Small intestine (tissue), 7 donors: ENCODE measurements around the gene GNAZ. TPM values are rescaled to one million over a fixed set of nuclear protein-coding genes. Genes with fewer than 3 reads are reported as not detected.
A peak's percentile ranks its signal among the peaks of the same experiment; 100 is the strongest.

Experiments
- DNase-seq, 2 donors: peaks; one replicate each; pipeline versions ENCODE4 v3.0.0 to v3.0.0-alpha.2; 2013
- FAIRE-seq: peaks from 2 replicates; lab custom pipeline; 2012; peaks lifted over from hg19 to GRCh38; lab: Jason Lieb, UNC
- H3K27ac ChIP-seq, 3 donors: one replicate each; pipeline ENCODE4 v1.5.1; 2013; ENCODE audit warnings: low read length in 2 of 3, mild to moderate bottlenecking in 2 of 3, control low read depth in 1 of 3, inconsistent platforms in 1 of 3, low read depth in 1 of 3, moderate library complexity in 1 of 3
- H3K27me3 ChIP-seq, 3 donors: one replicate each; pipeline ENCODE4 v1.6.1; 2013; ENCODE audit warnings: low read length in 3 of 3, inconsistent platforms in 1 of 3; ENCODE audit not compliant: control insufficient read depth in 3 of 3, insufficient read depth in 3 of 3
- H3K36me3 ChIP-seq, 3 donors: one replicate each; pipeline ENCODE4 v1.6.1; 2013; ENCODE audit warnings: low read length in 3 of 3, inconsistent platforms in 1 of 3, low read depth in 1 of 3, mild to moderate bottlenecking in 1 of 3, moderate library complexity in 1 of 3; ENCODE audit not compliant: control insufficient read depth in 3 of 3, insufficient read depth in 2 of 3
- H3K4me1 ChIP-seq, 3 donors: one replicate each; pipeline ENCODE4 v1.6.1; 2013; ENCODE audit warnings: low read length in 2 of 3, inconsistent platforms in 1 of 3, low read depth in 1 of 3, mild to moderate bottlenecking in 1 of 3, moderate library complexity in 1 of 3; ENCODE audit not compliant: control insufficient read depth in 3 of 3, insufficient read depth in 2 of 3
- H3K4me3 ChIP-seq, 3 donors: one replicate each; pipeline ENCODE4 v1.5.1; 2013; ENCODE audit warnings: low read length in 3 of 3, control low read depth in 1 of 3, inconsistent platforms in 1 of 3, low read depth in 1 of 3, mild to moderate bottlenecking in 1 of 3, moderate library complexity in 1 of 3
- H3K9me3 ChIP-seq, 2 donors: one replicate each; pipeline ENCODE4 v1.6.1; 2013; ENCODE audit warnings: low read depth in 1 of 2, low read length in 1 of 2; ENCODE audit not compliant: control insufficient read depth in 2 of 2, insufficient read depth in 1 of 2
- WGBS, 3 donors: extraction: QIAGEN DNeasy Blood & Tissue Kit; methylation state at CpG; one replicate each; pipeline ENCODE4 v1.1.7; 2013; 5-methylcytosine and 5-hydroxymethylcytosine counted together
- polyA plus RNA-seq, 4 donors: library from polyadenylated mRNA; stranded (reverse) in 3 of 4; unstranded in 1 of 4; fragments of 200-250 nt in 3 of 4; fragments of 120-200 nt in 1 of 4; gene quantifications; one replicate each; pipeline versions ENCODE4 v1.2.1 to v1.2.3, GENCODE V29; 2013
- donor health status: healthy with polysubstance abuse.
- donor health status: control.
- donor health status: control.
- donor health status: Bipolar disorder and iron deficiency.
- donor health status: healthy.

The GNAZ gene
- polyA plus RNA-seq, 4 donors, result 0.55 to 3.6 (median 2.7) TPM

GRCh38 chr22:23113067-23113846, 42.9 kb downstream of the GNAZ start:
- FAIRE-seq, result no peak
- WGBS, 3 donors, result 62 to 66% (median 65%) methylated on average over 14 of the region's 14 CpGs

GRCh38 chr22:23113847-23114720, 43.8 kb downstream of the GNAZ start:
- WGBS, 3 donors, result 83 to 86% (median 86%) methylated on average over 18 of the region's 18 CpGs
- no peak for FAIRE-seq
- H3K27ac ChIP-seq, result no peak overlapping the region
- no peaks in the 10 kb centered on the region for H3K4me1 ChIP-seq
- DNase-seq, result no peak
- no peaks in the 10 kb centered on the region for H3K36me3 ChIP-seq
- H3K27me3 ChIP-seq, result no peaks in the 10 kb centered on the region
- H3K9me3 ChIP-seq, result no peaks in the 10 kb centered on the region
- H3K4me3 ChIP-seq, result no peak overlapping the region

More at GRCh38 chr22:23113067-23113846, 42.9 kb downstream of the GNAZ start:
- Histone ChIP-seq H3K9me3 (no peaks in the 10 kb centered on the region), H3K27ac (no peak overlapping the region), H3K36me3 (no peaks in the 10 kb centered on the region), H3K27me3 (no peaks in the 10 kb centered on the region), H3K4me1 (no peaks in the 10 kb centered on the region), H3K4me3 (no peak overlapping the region)
- DNase-seq, result peak in 1 of 2 donors; percentile 43

GRCh38 chr22:23114721-23115020, 44.4 kb downstream of the GNAZ start:
- Histone ChIP-seq H3K36me3 (no peaks in the 10 kb centered on the region), H3K4me1 (no peaks in the 10 kb centered on the region), H3K27me3 (no peaks in the 10 kb centered on the region), H3K9me3 (no peaks in the 10 kb centered on the region), H3K4me3 (no peak overlapping the region), H3K27ac (no peak overlapping the region)
- FAIRE-seq (no peak), DNase-seq (no peak)
- WGBS, 3 donors, result 77 to 95% (median 87%) methylated on average over 2 of the region's 2 CpGs

GRCh38 chr22:23115369-23115768, 45.0 kb downstream of the GNAZ start:
- Histone ChIP-seq H3K9me3 (no peaks in the 10 kb centered on the region), H3K27me3 (no peaks in the 10 kb centered on the region), H3K27ac (no peak overlapping the region), H3K4me1 (no peaks in the 10 kb centered on the region), H3K4me3 (no peak overlapping the region), H3K36me3 (no peaks in the 10 kb centered on the region)
- no peak for FAIRE-seq
- no peak for DNase-seq
- WGBS, 3 donors, result 88 to 92% (median 92%) methylated on average over 7 of the region's 7 CpGs

GRCh38 chr22:23115825-23116494, 45.6 kb downstream of the GNAZ start:
- Histone ChIP-seq H3K4me1 (no peaks in the 10 kb centered on the region), H3K27ac (no peak overlapping the region), H3K4me3 (no peak overlapping the region), H3K9me3 (no peaks in the 10 kb centered on the region), H3K36me3 (no peaks in the 10 kb centered on the region), H3K27me3 (no peaks in the 10 kb centered on the region)
- 73 to 84% (median 75%) methylated on average over 17 to 18 of the region's 18 CpGs for WGBS, 3 donors
- FAIRE-seq (no peak), DNase-seq (no peak)

GRCh38 chr22:23116506-23117263, 46.4 kb downstream of the GNAZ start:
- Histone ChIP-seq H3K27ac (no peak overlapping the region), H3K4me1 (no peaks in the 10 kb centered on the region), H3K27me3 (no peaks in the 10 kb centered on the region), H3K9me3 (no peaks in the 10 kb centered on the region), H3K4me3 (no peak overlapping the region), H3K36me3 (no peaks in the 10 kb centered on the region)
- no peak for FAIRE-seq
- no peak for DNase-seq
- 76 to 84% (median 81%) methylated on average over 9 to 10 of the region's 10 CpGs for WGBS, 3 donors

GRCh38 chr22:23117275-23117674, 47.0 kb downstream of the GNAZ start:
- Histone ChIP-seq H3K27me3 (no peaks in the 10 kb centered on the region), H3K4me1 (no peaks in the 10 kb centered on the region), H3K36me3 (no peaks in the 10 kb centered on the region), H3K9me3 (no peaks in the 10 kb centered on the region), H3K27ac (no peak overlapping the region), H3K4me3 (no peak overlapping the region)
- FAIRE-seq (no peak), DNase-seq (no peak)
- 89 to 93% (median 90%) methylated on average over 10 of the region's 10 CpGs for WGBS, 3 donors
